Measurements from ENCODE around the gene JMY. TPM values are rescaled to one million over a fixed set of nuclear protein-coding genes. Genes with fewer than 3 reads are reported as not detected.
A peak's percentile ranks its signal among the peaks of the same experiment; 100 is the strongest.

The JMY gene
- total RNA-seq, 4 donors from 2014 or later: 33.2 to 64.2 (median 43.2) TPM

DNA sequence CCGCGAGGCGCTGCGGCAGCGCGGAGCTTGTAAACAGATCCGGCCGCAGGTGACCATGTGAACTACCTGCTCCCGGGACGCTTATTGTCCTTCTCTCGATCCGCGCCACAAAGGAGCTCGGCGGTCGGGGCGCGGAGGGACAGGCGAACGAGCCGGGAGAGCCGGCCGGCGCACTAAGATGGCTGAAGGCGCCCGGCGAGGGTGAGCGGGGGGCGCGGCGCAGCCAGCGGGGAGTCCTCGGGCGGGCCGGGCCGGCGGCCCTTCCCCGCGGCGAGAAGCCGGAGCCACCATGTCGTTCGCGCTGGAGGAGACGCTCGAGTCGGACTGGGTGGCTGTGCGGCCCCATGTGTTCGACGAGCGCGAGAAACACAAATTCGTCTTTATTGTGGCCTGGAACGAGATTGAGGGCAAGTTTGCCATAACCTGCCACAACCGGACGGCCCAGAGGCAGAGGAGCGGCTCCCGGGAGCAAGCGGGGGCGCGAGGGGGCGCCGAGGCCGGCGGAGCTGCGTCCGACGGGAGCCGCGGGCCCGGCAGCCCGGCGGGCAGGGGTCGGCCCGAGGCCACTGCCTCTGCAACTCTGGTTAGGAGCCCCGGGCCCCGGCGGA is 535 bp downstream of the JMY start:
- TF ChIP-seq, protein P1, sequence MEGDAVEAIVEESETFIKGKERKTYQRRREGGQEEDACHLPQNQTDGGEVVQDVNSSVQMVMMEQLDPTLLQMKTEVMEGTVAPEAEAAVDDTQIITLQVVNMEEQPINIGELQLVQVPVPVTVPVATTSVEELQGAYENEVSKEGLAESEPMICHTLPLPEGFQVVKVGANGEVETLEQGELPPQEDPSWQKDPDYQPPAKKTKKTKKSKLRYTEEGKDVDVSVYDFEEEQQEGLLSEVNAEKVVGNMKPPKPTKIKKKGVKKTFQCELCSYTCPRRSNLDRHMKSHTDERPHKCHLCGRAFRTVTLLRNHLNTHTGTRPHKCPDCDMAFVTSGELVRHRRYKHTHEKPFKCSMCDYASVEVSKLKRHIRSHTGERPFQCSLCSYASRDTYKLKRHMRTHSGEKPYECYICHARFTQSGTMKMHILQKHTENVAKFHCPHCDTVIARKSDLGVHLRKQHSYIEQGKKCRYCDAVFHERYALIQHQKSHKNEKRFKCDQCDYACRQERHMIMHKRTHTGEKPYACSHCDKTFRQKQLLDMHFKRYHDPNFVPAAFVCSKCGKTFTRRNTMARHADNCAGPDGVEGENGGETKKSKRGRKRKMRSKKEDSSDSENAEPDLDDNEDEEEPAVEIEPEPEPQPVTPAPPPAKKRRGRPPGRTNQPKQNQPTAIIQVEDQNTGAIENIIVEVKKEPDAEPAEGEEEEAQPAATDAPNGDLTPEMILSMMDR (IDR thresholded peaks at IDR 0.05): no peak
- TF ChIP-seq EP300 (IDR thresholded peaks at IDR 0.05) (no peak), POLR2A (IDR thresholded peaks at IDR 0.05; ENCODE audit: low read depth) (no peak), POLR2AphosphoS5 (IDR thresholded peaks at IDR 0.05) (no peak)
- peak overlapping the region; percentile 88 to 98 (median 92) for H3K4me3 ChIP-seq
- WGBS: 0% methylated on average over 7 of the region's 78 CpGs
- no peaks in the 10 kb centered on the region for H3K9me3 ChIP-seq
- H3K36me3 ChIP-seq: no peaks in the 10 kb centered on the region
- intact Hi-C loops (cut with DNase I): loop anchor here (10.0 kb wide), 1 partner anchor 278 kb away; the partner anchor contains the start of gene HOMER1
- H3K4me1 ChIP-seq: peaks cover 30 to 53% (median 48%) of the 10 kb centered on the region in 4 donors
- no peak for DNase-seq (ENCODE audit: extremely low spot score)
- peaks cover 0 to 13% (median 0%) of the 10 kb centered on the region in 4 donors for H3K27me3 ChIP-seq
- H3K27ac ChIP-seq (replicated peaks in 1 of 4): peak overlapping the region; percentile 94 to 98 (median 97)

DNA sequence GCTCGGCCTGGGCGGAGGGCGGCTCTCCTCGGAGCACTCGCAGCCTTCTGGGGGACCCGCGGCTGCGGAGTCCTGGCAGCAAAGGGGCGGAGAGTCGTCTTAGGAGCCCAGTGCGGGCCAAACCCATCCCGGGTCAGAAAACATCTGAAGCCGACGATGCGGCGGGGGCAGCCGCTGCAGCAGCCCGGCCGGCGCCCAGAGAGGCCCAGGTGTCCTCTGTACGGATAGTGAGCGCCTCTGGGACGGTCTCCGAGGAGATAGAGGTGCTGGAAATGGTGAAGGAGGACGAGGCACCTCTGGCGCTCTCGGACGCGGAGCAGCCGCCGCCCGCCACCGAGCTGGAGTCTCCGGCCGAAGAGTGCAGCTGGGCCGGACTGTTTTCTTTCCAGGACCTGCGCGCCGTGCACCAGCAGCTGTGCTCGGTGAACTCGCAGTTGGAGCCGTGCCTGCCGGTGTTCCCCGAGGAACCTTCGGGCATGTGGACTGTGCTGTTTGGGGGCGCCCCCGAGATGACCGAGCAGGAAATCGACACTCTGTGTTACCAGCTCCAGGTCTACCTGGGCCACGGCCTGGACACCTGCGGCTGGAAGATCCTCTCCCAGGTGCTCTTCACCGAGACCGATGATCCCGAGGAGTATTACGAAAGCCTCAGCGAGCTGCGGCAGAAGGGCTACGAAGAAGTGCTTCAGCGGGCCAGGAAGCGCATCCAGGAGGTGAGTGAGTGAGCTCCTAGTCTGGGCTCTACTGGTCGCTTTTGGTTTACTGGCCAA is 1.2 kb downstream of the JMY start:
- DNase-seq (ENCODE audit: extremely low spot score): no peak
- intact Hi-C loops (cut with DNase I): loop anchor here (10.0 kb wide), 1 partner anchor 278 kb away; the partner anchor contains the start of gene HOMER1
- peak overlapping the region; percentile 88 to 98 (median 92) for H3K4me3 ChIP-seq
- peaks cover 34 to 60% (median 55%) of the 10 kb centered on the region in 4 donors for H3K4me1 ChIP-seq
- H3K36me3 ChIP-seq: no peaks in the 10 kb centered on the region
- H3K27ac ChIP-seq (replicated peaks in 1 of 4): peak overlapping the region; percentile 94 to 98 (median 97)
- peaks cover 0 to 13% (median 0%) of the 10 kb centered on the region in 4 donors for H3K27me3 ChIP-seq
- WGBS: 1% methylated on average over 38 of the region's 61 CpGs
- TF ChIP-seq POLR2AphosphoS5 (IDR thresholded peaks at IDR 0.05): peak; percentile 38 to 55
- TF ChIP-seq, protein P1 (IDR thresholded peaks at IDR 0.05): no peak
- H3K9me3 ChIP-seq: no peaks in the 10 kb centered on the region

DNA sequence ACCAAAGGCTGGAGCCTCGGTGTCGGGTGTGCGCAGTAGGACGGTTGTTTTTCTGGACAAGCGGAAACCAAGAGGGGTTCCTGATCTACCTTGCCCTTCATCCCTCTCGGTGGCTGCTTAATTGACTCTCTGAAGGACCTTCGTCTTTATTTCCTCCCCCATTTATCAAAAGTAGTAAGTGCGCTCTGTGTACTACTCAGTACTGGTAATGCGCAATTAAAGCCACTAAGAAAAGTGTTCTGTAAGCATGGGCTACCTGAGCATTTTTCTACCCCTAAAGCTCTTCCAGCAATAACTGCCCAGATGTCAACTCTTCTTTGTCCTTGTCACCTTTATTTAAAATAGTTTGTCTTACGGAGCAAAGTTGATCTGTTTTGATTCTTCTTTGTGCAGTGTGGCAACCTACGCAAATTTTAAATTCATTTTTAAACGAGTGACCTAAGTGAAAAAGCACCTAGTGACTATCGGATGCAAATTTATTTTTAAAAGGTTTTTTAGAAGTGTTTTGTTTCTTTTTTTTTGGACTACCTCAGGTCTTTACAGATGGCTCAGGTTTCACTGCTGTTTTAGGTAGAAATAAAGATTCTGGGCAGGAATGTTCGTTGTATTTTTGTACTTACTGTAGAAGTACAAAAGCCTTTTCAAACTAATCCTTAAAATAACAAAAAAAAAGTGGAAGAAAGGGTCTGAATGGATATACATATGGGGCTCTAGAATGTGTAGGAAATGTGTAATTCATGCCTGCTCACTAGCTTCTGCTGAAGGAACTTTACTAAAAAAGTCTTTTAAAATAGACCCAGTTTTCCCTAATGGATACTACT is 2.0 kb downstream of the JMY start:
- TF ChIP-seq POLR2AphosphoS5 (IDR thresholded peaks at IDR 0.05): no peak
- no peak for TF ChIP-seq POLR2A (IDR thresholded peaks at IDR 0.05; ENCODE audit: low read depth)
- TF ChIP-seq, protein P1 (IDR thresholded peaks at IDR 0.05): no peak
- TF ChIP-seq EP300 (IDR thresholded peaks at IDR 0.05): no peak
- Histone ChIP-seq H3K27me3 (peaks cover 0 to 13% (median 0%) of the 10 kb centered on the region in 4 donors), H3K4me3 (peak overlapping the region; percentile 88 to 98 (median 92)), H3K4me1 (peaks cover 34 to 68% (median 63%) of the 10 kb centered on the region in 4 donors), H3K27ac (replicated peaks in 1 of 4) (peak overlapping the region; percentile 94 to 98 (median 97)), H3K9me3 (no peaks in the 10 kb centered on the region), H3K36me3 (no peaks in the 10 kb centered on the region)
- no peak for DNase-seq (ENCODE audit: extremely low spot score)
- WGBS: 19% methylated on average over 14 of the region's 14 CpGs
- intact Hi-C loops (cut with DNase I): loop anchor here (10.0 kb wide), 1 partner anchor 277 kb away; the partner anchor contains the start of gene HOMER1

DNA sequence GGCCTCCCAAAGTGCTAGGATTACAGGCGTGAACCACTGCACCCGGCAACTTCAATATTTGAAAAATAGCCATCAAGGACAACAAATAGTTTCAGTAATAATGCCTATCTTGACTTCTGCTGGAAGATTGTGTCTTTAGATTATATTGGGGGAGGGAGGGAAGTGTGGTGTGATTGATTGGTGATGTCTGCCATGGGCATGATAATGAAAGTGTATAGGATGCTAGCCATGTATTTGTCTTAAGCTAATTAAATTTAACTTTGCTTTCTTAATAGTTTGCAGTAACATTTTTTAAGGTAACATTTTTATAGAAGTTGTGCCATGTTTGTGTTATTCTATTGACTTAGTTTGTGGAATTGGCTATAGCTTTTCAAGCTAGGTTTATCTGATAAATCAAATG is 4.6 kb downstream of the JMY start:
- TF ChIP-seq POLR2AphosphoS5 (IDR thresholded peaks at IDR 0.05): no peak
- no peak for TF ChIP-seq EP300 (IDR thresholded peaks at IDR 0.05)
- TF ChIP-seq, protein P1 (IDR thresholded peaks at IDR 0.05): no peak
- TF ChIP-seq POLR2A (IDR thresholded peaks at IDR 0.05; ENCODE audit: low read depth): no peak

More for the DNA sequence above, 4.6 kb downstream of the JMY start:
- DNase-seq (ENCODE audit: extremely low spot score): no peak
- H3K27me3 ChIP-seq: peaks cover 0 to 9% (median 0%) of the 10 kb centered on the region in 4 donors
- no peak overlapping the region for H3K27ac ChIP-seq (replicated peaks in 1 of 4)
- intact Hi-C loops (cut with DNase I): no loop called here
- peak overlapping the region in 2 of 4 donors; percentile 5 to 32 for H3K4me3 ChIP-seq
- H3K4me1 ChIP-seq: peaks cover 28 to 78% (median 70%) of the 10 kb centered on the region in 4 donors
- WGBS: 84% methylated on average over 2 of the region's 2 CpGs
- no peaks in the 10 kb centered on the region for H3K36me3 ChIP-seq
- H3K9me3 ChIP-seq: no peaks in the 10 kb centered on the region

Data from esophagus muscularis mucosa (tissue), 4 donors.